HepG2 (cell line): ENCODE results near the gene PSKH1. TPM values are rescaled to one million over a fixed set of nuclear protein-coding genes. Genes with fewer than 3 reads are reported as not detected.

Source experiments
- BRD4 ChIP-seq: sonication (generic); formaldehyde crosslinking; IDR thresholded peaks from 2 replicates; pipeline ENCODE4 v1.4.0; 2020; ENCODE audit warnings: missing genetic modification reagents
- ETV5 ChIP-seq: IDR thresholded peaks from 2 replicates; pipeline ENCODE4 v1.6.1; 2018; ENCODE audit warnings: missing biosample characterization, missing genetic modification reagents, inconsistent platforms, borderline replicate concordance
- HMG20B ChIP-seq: conservative IDR thresholded peaks from 2 replicates; pipeline ENCODE4 v1.6.1; 2016; ENCODE audit warnings: missing genetic modification reagents, missing compliant biosample characterization
- HNRNPL ChIP-seq: fragments of 200-400 bp; formaldehyde crosslinking; IDR thresholded peaks from 2 replicates; pipeline ENCODE4 v1.6.1; 2017; ENCODE audit warnings: mild to moderate bottlenecking, low read depth, low read length
- HOXA5 ChIP-seq: sonication (generic); formaldehyde crosslinking; IDR thresholded peaks from 2 replicates; pipeline ENCODE4 v1.4.0; 2020; ENCODE audit warnings: missing genetic modification reagents
- PAWR ChIP-seq: sonication (generic); formaldehyde crosslinking; IDR thresholded peaks from 2 replicates; pipeline ENCODE4 v1.4.0; 2020; ENCODE audit warnings: missing genetic modification reagents, mild to moderate bottlenecking, borderline replicate concordance
- POLR2AphosphoS5 ChIP-seq: IDR thresholded peaks from 2 replicates; pipeline ENCODE4 v1.6.1; 2012; ENCODE audit warnings: low read depth, low read length
- SMAD1 ChIP-seq: sonication (generic); formaldehyde crosslinking; IDR thresholded peaks from 2 replicates; pipeline ENCODE4 v1.4.0; 2020; ENCODE audit warnings: missing genetic modification reagents, low read depth, mild to moderate bottlenecking, borderline replicate concordance
- SMAD3 ChIP-seq: sonication (generic); formaldehyde crosslinking; IDR thresholded peaks from 2 replicates; pipeline ENCODE4 v1.4.0; 2020; ENCODE audit warnings: missing genetic modification reagents
- U2AF2 ChIP-seq: fragments of 200-400 bp; formaldehyde crosslinking; IDR thresholded peaks from 2 replicates; pipeline ENCODE4 v1.6.1; 2017; ENCODE audit warnings: low read depth, mild to moderate bottlenecking, low read length
- ZNF432 ChIP-seq: sonication (generic); formaldehyde crosslinking; IDR thresholded peaks from 2 replicates; pipeline ENCODE4 v1.5.0; 2020; ENCODE audit warnings: missing genetic modification reagents, mild to moderate bottlenecking, borderline replicate concordance
- ZNF44 ChIP-seq: sonication (generic); formaldehyde crosslinking; IDR thresholded peaks from 2 replicates; pipeline ENCODE4 v1.5.1; 2020; ENCODE audit warnings: mild to moderate bottlenecking, missing genetic modification reagents
- ZNF546 ChIP-seq: sonication (generic); formaldehyde crosslinking; conservative IDR thresholded peaks from 2 replicates; pipeline ENCODE4 v1.8.1; 2023; ENCODE audit warnings: mild to moderate bottlenecking, missing genetic modification reagents
- ZNF674 ChIP-seq: sonication (generic); formaldehyde crosslinking; IDR thresholded peaks from 2 replicates; pipeline ENCODE4 v1.5.0; 2020; ENCODE audit warnings: low read depth, mild to moderate bottlenecking, missing genetic modification reagents
- ZNF720 ChIP-seq: sonication (generic); formaldehyde crosslinking; IDR thresholded peaks from 2 replicates; pipeline ENCODE4 v1.4.0; 2020; ENCODE audit warnings: missing genetic modification reagents
- ZNF749 ChIP-seq: sonication (generic); formaldehyde crosslinking; IDR thresholded peaks from 2 replicates; pipeline ENCODE4 v1.8.0; 2022; ENCODE audit warnings: mild to moderate bottlenecking, missing genetic modification reagents, moderate library complexity, borderline replicate concordance
- polyA plus RNA-seq, 8 experiments: library from polyadenylated mRNA; depleted of rRNA in 3 of 8; stranded (reverse) in 7 of 8; unstranded in 1 of 8; fragments of >200 nt; fragmentation: Illumina TruSeq in 4 of 8; extraction: Trizol in 4 of 8; gene quantifications; 2 replicates each; pipeline versions ENCODE4 v1.2.1 to v1.2.3, GENCODE V29; 2011 to 2016; ENCODE audit warnings: low read depth in 4 of 8, missing spikeins in 1 of 8, mixed read lengths in 1 of 8; ENCODE audit not compliant: insufficient read depth in 1 of 8
- total RNA-seq, 5 experiments: library from RNA; depleted of rRNA; stranded (reverse); fragments of >200 nt; fragmentation: Illumina TruSeq; extraction: Trizol; gene quantifications; 2 replicates each; pipeline ENCODE4 v1.2.3, GENCODE V29; 2016; ENCODE audit warnings: low read depth in 1 of 5
- TF ChIP-seq, protein P1 (sequence below): IDR thresholded peaks from 2 replicates; pipeline ENCODE4 v1.6.1; 2016; ENCODE audit warnings: missing compliant biosample characterization, missing genetic modification reagents, borderline replicate concordance
- TF ChIP-seq, protein P2 (sequence below): IDR thresholded peaks from 2 replicates; pipeline ENCODE4 v1.6.1; 2012; ENCODE audit warnings: inconsistent platforms
- TF ChIP-seq, protein P3 (sequence below): sonication (generic); formaldehyde crosslinking; IDR thresholded peaks from 2 replicates; pipeline ENCODE4 v1.5.1; 2020; ENCODE audit warnings: missing genetic modification reagents, mild to moderate bottlenecking, borderline replicate concordance
- TF ChIP-seq, protein P4 (sequence below): sonication (generic); formaldehyde crosslinking; IDR thresholded peaks from 2 replicates; pipeline ENCODE4 v1.8.1; 2023; ENCODE audit warnings: mild to moderate bottlenecking, missing genetic modification reagents
- TF ChIP-seq, protein P5 (sequence below): sonication (generic); formaldehyde crosslinking; IDR thresholded peaks from 2 replicates; pipeline ENCODE4 v1.8.1; 2023; ENCODE audit warnings: missing genetic modification reagents, mild to moderate bottlenecking, borderline replicate concordance

Gene PSKH1
- total and polyA plus RNA-seq, 2 of the 13 experiments (the other 11 are each of a cell fraction or from before 2014, with no cell fraction given): 8.4 to 19.1 TPM

DNA sequence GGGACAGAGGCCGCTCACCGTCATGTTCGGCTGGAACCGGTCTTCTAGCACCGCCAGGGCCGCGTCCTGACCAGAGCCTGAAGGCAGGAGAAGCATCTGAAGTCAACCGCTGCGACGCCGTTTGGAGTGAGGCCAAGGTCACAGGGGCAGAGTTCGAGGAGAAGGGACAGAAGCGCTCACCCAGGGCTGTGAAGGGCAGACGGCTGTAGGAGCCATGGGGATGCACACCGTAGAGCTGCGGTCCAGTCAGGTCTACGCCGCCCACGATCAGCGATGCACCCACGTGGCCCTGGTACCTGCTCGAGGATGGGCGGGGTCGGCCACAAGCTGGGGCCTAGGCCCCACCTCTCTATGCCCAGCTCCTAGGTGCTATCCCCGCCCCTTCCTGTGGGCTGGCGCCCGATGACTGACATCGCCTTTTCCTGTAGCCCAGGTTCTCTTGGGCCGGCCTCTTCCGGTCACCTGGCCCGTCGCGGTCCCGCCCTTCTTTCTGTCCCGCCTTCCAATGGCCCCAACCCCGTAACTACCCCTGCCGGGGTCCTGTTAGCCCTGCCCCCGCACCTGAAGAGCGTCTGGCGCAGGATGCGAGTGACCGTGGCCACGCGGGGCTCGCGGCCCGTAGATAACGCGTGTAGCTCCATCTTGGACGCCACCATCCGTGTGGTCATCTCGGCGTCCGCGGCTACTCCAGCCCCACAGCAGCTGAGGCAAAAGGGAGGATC is 42.5 kb downstream of the PSKH1 start (continued):
- TF ChIP-seq, protein P1, sequence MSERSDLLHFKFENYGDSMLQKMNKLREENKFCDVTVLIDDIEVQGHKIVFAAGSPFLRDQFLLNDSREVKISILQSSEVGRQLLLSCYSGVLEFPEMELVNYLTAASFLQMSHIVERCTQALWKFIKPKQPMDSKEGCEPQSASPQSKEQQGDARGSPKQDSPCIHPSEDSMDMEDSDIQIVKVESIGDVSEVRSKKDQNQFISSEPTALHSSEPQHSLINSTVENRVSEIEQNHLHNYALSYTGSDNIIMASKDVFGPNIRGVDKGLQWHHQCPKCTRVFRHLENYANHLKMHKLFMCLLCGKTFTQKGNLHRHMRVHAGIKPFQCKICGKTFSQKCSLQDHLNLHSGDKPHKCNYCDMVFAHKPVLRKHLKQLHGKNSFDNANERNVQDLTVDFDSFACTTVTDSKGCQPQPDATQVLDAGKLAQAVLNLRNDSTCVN (CRISPR knock-in tag): peak; percentile 71
- TF ChIP-seq HMG20B (0 out of 2 replicates have a peak, but pooled peaks have one; percentile 56), ETV5 (CRISPR knock-in tag) (peak; percentile 76), HNRNPL (peak; percentile 43; the same call in 1 of the 2 replicates), SMAD1 (CRISPR knock-in tag) (peak; percentile 69), ZNF546 (peak; percentile 69), U2AF2 (no peak), HOXA5 (CRISPR knock-in tag) (peak; percentile 75; the same call in 1 of the 2 replicates), ZNF749 (CRISPR knock-in tag) (peak; percentile 67; the same call in 1 of the 2 replicates), PAWR (CRISPR knock-in tag) (0 out of 2 replicates have a peak, but pooled peaks have one; percentile 10), BRD4 (CRISPR knock-in tag) (peak; percentile 96), ZNF674 (CRISPR knock-in tag) (no peak), SMAD3 (CRISPR knock-in tag) (no peak; the same call in none of the 2 replicates), ZNF44 (CRISPR knock-in tag) (peak; percentile 71), POLR2AphosphoS5 (peak; percentile 90), ZNF720 (CRISPR knock-in tag) (peak; percentile 61; the same call in 1 of the 2 replicates), ZNF432 (CRISPR knock-in tag) (no peak)
- TF ChIP-seq, protein P2, sequence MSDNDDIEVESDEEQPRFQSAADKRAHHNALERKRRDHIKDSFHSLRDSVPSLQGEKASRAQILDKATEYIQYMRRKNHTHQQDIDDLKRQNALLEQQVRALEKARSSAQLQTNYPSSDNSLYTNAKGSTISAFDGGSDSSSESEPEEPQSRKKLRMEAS: no peak
- TF ChIP-seq, protein P3, sequence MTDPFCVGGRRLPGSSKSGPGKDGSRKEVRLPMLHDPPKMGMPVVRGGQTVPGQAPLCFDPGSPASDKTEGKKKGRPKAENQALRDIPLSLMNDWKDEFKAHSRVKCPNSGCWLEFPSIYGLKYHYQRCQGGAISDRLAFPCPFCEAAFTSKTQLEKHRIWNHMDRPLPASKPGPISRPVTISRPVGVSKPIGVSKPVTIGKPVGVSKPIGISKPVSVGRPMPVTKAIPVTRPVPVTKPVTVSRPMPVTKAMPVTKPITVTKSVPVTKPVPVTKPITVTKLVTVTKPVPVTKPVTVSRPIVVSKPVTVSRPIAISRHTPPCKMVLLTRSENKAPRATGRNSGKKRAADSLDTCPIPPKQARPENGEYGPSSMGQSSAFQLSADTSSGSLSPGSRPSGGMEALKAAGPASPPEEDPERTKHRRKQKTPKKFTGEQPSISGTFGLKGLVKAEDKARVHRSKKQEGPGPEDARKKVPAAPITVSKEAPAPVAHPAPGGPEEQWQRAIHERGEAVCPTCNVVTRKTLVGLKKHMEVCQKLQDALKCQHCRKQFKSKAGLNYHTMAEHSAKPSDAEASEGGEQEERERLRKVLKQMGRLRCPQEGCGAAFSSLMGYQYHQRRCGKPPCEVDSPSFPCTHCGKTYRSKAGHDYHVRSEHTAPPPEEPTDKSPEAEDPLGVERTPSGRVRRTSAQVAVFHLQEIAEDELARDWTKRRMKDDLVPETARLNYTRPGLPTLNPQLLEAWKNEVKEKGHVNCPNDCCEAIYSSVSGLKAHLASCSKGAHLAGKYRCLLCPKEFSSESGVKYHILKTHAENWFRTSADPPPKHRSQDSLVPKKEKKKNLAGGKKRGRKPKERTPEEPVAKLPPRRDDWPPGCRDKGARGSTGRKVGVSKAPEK (CRISPR knock-in tag): no peak
- TF ChIP-seq, protein P4, sequence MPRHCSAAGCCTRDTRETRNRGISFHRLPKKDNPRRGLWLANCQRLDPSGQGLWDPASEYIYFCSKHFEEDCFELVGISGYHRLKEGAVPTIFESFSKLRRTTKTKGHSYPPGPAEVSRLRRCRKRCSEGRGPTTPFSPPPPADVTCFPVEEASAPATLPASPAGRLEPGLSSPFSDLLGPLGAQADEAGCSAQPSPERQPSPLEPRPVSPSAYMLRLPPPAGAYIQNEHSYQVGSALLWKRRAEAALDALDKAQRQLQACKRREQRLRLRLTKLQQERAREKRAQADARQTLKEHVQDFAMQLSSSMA (CRISPR knock-in tag): 0 out of 2 replicates have a peak, but pooled peaks have one; percentile 55
- TF ChIP-seq, protein P5, sequence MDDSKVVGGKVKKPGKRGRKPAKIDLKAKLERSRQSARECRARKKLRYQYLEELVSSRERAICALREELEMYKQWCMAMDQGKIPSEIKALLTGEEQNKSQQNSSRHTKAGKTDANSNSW (CRISPR knock-in tag): peak; percentile 77; the same call in 1 of the 2 replicates
